HG03103 (cell line): ENCODE results near the gene NOP53.
"Not testable (repeated sequence)": the region's sequence is repeated elsewhere in the genome, so short reads cannot be mapped to it uniquely, and the experiment has no call there.

Experiments
- ATAC-seq: cut with Tn5 transposase; IDR thresholded peaks from one replicate; pipeline ENCODE4 v1.9.1; 2021; ENCODE audit warnings: low read depth; ENCODE audit not compliant: unreplicated experiment

The NOP53 gene

GRCh38 chr19:47802521-47803043 lies 57.2 kb downstream of the NOP53 start:
- no peak for ATAC-seq

GRCh38 chr19:47803148-47803547 lies 57.8 kb downstream of the NOP53 start:
- ATAC-seq: not testable (repeated sequence)

DNA sequence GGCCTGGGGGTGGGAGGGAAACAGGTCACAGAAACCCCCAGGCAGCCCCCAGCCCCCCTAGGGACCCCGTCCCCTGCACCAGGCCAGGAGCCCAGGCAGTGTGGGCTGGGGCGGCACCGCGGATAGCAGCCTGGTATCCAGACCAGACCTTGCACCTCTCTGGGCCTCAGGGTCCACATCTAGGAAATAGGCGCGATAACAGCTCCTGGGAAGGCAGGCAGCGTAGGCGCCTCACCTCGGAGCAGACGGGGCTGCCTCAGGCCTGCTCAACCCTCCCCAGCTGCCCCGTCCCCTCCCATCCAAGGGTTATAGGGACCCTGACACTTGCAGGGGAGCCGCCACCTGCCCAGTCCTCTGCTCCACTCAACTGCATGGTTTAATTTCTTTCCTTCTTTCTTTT lies 58.3 kb downstream of the NOP53 start:
- ATAC-seq: not testable (repeated sequence)

GRCh38 chr19:47804451-47804850 lies 59.1 kb downstream of the NOP53 start, which contains the start of gene TPRX1:
Gene TPRX1 (minus strand): TSS chr19:47804551. CDS start chr19:47804539, 12 bp downstream.
- not testable (repeated sequence) for ATAC-seq

GRCh38 chr19:47805313-47805712 lies 60.0 kb downstream of the NOP53 start:
- no peak for ATAC-seq

DNA sequence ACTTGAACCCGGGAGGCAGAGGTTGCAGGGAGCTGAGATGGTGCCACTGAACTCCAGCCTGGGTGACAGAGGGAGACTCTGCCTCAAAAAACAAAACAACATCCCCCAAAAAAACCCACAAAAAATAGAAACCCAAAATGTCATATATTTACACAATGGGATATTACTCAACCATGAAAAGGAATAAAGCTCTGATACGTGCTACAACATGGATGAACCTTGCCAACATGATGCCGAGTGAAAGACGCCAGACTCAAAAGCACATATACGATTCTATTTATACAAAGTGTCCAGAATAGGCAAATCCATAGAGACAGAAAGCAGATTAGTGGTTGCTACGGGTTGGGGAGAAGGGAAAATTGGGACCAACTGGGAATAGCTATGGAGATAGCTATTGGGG lies 61.1 kb downstream of the NOP53 start:
- ATAC-seq: no peak
